Measurements from ENCODE around the gene AVEN. TPM values are rescaled to one million over a fixed set of nuclear protein-coding genes. Genes with fewer than 3 reads are reported as not detected.

Gene AVEN
- total RNA-seq, 2 experiments from 2014 or later = 6.3 to 13.5 TPM

DNA sequence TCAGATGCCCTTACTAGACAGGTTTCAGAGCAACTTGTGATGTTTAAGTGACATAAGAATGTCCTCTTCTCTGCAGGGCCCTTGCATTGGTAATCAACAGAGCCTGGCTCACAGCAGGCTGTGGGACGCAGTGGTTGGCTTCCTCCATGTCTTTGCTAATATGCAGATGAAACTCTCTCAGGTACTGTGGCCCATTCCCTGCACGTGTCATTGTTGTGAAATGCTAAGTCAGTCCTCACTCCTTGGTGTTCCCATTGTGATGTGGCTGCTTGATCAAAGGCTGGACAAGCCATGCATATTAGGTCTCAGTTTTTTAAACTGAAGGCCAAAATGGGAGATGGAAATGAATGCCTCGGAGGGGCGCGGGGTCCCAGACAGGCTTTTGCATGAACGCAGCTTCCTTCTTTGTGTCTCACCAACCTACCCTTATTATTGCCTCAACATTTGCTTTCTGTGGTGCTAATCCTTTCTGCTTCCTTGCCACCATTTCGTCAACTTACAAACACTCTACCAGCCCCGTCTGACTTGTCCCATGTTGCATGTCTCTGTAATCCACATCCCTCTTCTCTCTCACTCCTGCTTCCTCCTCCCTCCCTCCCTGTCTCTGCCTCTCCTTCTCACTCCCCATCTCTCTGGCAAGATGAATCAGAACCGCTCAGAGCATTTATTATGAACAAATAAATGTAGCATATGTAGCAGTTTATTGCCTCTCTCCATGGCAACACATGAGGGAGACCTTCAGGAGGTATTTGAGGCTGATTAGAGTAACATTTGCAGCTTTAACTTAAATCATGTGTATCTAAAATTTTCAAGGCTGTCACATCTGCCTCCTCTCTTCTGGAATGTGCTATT is 203.9 kb downstream of the AVEN start:
- POLR2A ChIA-PET = interaction anchor here (0.6 to 1.4 kb wide), 6 partner anchors 8 to 475 kb away, joined by 3 to 4 read pairs (median 3); no protein-coding TSS in a partner anchor
- BruUV-seq (replicated peaks) = no TSS peak
- CTCF ChIA-PET (ENCODE audit: unreplicated experiment) = no interaction called here

DNA sequence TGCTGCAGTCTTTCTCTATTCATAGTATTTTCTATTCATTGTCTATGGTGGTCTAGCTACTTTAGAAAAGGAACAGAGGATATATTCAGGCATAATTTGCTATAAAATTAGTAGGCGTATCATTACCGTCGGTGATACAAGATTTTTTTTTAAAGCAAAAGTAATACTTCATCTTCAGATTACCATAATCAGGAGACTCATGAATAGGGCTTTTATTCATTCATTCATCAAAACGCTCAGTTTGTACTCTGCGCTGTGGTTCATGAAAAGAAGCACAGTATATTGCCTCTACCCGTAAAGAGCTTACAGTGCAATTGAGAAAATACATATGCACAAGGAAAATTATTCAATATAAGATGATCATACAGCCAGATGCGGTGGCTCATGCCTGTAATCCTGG is 207.4 kb downstream of the AVEN start:
- Histone ChIP-seq H3K4me1 (ENCODE audit: insufficient read depth, low read length, poor library complexity, severe bottlenecking) (no peaks in the 10 kb centered on the region), H3K4me2 (ENCODE audit: low read length) (no peak overlapping the region), H3K9me2 (ENCODE audit: insufficient read depth, low read length) (no peaks in the 10 kb centered on the region), H2AFZ (ENCODE audit: low read length) (no peak overlapping the region), H3K36me3 (ENCODE audit: insufficient read depth, low read length) (no peaks in the 10 kb centered on the region), H4K20me1 (ENCODE audit: insufficient read depth, low read length) (no peaks in the 10 kb centered on the region), H3K27ac (ENCODE audit: low read depth, low read length, poor library complexity, severe bottlenecking) (no peak overlapping the region), H3K4me3 (ENCODE audit: low read depth, low read length, poor library complexity, severe bottlenecking) (no peak overlapping the region), H3K79me2 (ENCODE audit: insufficient read depth, low read depth, low read length) (no peaks in the 10 kb centered on the region), H3K9me3 (ENCODE audit: low read length) (no peaks in the 10 kb centered on the region)
- POLR2A ChIA-PET = no interaction called here
- TF ChIP-seq, protein P1, sequence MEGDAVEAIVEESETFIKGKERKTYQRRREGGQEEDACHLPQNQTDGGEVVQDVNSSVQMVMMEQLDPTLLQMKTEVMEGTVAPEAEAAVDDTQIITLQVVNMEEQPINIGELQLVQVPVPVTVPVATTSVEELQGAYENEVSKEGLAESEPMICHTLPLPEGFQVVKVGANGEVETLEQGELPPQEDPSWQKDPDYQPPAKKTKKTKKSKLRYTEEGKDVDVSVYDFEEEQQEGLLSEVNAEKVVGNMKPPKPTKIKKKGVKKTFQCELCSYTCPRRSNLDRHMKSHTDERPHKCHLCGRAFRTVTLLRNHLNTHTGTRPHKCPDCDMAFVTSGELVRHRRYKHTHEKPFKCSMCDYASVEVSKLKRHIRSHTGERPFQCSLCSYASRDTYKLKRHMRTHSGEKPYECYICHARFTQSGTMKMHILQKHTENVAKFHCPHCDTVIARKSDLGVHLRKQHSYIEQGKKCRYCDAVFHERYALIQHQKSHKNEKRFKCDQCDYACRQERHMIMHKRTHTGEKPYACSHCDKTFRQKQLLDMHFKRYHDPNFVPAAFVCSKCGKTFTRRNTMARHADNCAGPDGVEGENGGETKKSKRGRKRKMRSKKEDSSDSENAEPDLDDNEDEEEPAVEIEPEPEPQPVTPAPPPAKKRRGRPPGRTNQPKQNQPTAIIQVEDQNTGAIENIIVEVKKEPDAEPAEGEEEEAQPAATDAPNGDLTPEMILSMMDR (conservative IDR thresholded peaks at IDR 0.05; ENCODE audit: low read length) = no peak
- TF ChIP-seq EZH2phosphoT487 (IDR thresholded peaks at IDR 0.05; ENCODE audit: borderline replicate concordance, low read depth, low read length) = no peak
- no TSS peak for BruUV-seq (replicated peaks)
- intact Hi-C loops (cut with micrococcal nuclease; ENCODE audit: unreplicated experiment) = no loop called here
- CTCF ChIA-PET (ENCODE audit: unreplicated experiment) = no interaction called here
- no peak for DNase-seq (ENCODE audit: low spot score)

More for the DNA sequence above, 203.9 kb downstream of the AVEN start:
- Histone ChIP-seq H4K20me1 (ENCODE audit: insufficient read depth, low read length) (no peaks in the 10 kb centered on the region), H3K4me3 (ENCODE audit: low read depth, low read length, poor library complexity, severe bottlenecking) (no peak overlapping the region), H3K9me3 (ENCODE audit: low read length) (no peaks in the 10 kb centered on the region), H3K9me2 (ENCODE audit: insufficient read depth, low read length) (no peaks in the 10 kb centered on the region), H3K36me3 (ENCODE audit: insufficient read depth, low read length) (no peaks in the 10 kb centered on the region), H3K79me2 (ENCODE audit: insufficient read depth, low read depth, low read length) (no peaks in the 10 kb centered on the region), H3K4me1 (ENCODE audit: insufficient read depth, low read length, poor library complexity, severe bottlenecking) (no peaks in the 10 kb centered on the region), H3K4me2 (ENCODE audit: low read length) (no peak overlapping the region), H2AFZ (ENCODE audit: low read length) (no peak overlapping the region), H3K27ac (ENCODE audit: low read depth, low read length, poor library complexity, severe bottlenecking) (no peak overlapping the region)
- TF ChIP-seq EZH2phosphoT487 (IDR thresholded peaks at IDR 0.05; ENCODE audit: borderline replicate concordance, low read depth, low read length) = no peak
- TF ChIP-seq, protein P1 (conservative IDR thresholded peaks at IDR 0.05; ENCODE audit: low read length) = no peak
- DNase-seq (ENCODE audit: low spot score) = no peak
- intact Hi-C loops (cut with micrococcal nuclease; ENCODE audit: unreplicated experiment) = no loop called here

DNA sequence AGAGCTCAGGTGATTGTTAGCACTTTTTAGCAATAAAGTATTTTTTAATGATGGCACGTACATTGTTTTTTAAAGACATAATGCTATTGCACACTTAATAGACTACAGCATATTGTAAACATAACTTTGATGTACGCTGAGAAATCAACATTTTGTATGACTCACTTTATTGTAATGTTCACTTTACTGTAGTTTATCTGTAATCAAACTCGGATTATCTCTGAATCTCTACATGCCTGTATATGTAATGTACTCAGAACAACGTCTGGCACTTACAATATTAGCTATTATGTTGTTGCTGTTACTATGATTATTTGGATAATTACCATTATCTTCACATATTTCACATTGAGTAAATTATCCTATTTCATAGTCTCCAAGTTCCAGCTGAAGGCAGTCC is 208.7 kb downstream of the AVEN start:
- ChIA-PET CTCF (ENCODE audit: unreplicated experiment) (no interaction called here), POLR2A (interaction anchor here (0.7 kb wide), 1 partner anchor 44 kb away, joined by 3 read pairs; no protein-coding TSS in a partner anchor)
- Histone ChIP-seq H3K9me3 (ENCODE audit: low read length) (no peaks in the 10 kb centered on the region), H3K4me1 (ENCODE audit: insufficient read depth, low read length, poor library complexity, severe bottlenecking) (no peaks in the 10 kb centered on the region), H3K4me2 (ENCODE audit: low read length) (no peak overlapping the region), H2AFZ (ENCODE audit: low read length) (no peak overlapping the region), H3K27ac (ENCODE audit: low read depth, low read length, poor library complexity, severe bottlenecking) (no peak overlapping the region), H3K4me3 (ENCODE audit: low read depth, low read length, poor library complexity, severe bottlenecking) (no peak overlapping the region), H4K20me1 (ENCODE audit: insufficient read depth, low read length) (no peaks in the 10 kb centered on the region), H3K9me2 (ENCODE audit: insufficient read depth, low read length) (no peaks in the 10 kb centered on the region), H3K79me2 (ENCODE audit: insufficient read depth, low read depth, low read length) (no peaks in the 10 kb centered on the region), H3K36me3 (ENCODE audit: insufficient read depth, low read length) (no peaks in the 10 kb centered on the region)
- intact Hi-C loops (cut with micrococcal nuclease; ENCODE audit: unreplicated experiment) = no loop called here
- BruUV-seq (replicated peaks) = no TSS peak
- TF ChIP-seq, protein P1 (conservative IDR thresholded peaks at IDR 0.05; ENCODE audit: low read length) = no peak
- no peak for TF ChIP-seq EZH2phosphoT487 (IDR thresholded peaks at IDR 0.05; ENCODE audit: borderline replicate concordance, low read depth, low read length)
- DNase-seq (ENCODE audit: low spot score) = no peak
